H9 (cell line): Measurements from ENCODE around the gene FUT9. TPM values are rescaled to one million over a fixed set of nuclear protein-coding genes. Genes with fewer than 3 reads are reported as not detected.

Source experiments
- DNase-seq: peaks from one replicate; pipeline ENCODE4 v3.0.0-alpha.2; 2017
- H2AFZ ChIP-seq: one replicate; pipeline ENCODE4 v1.6.1; 2013; ENCODE audit warnings: mild to moderate bottlenecking, low read length, control low read depth, moderate library complexity
- H2AK5ac ChIP-seq: 2 replicates; pipeline ENCODE4 v1.6.1; 2013; ENCODE audit warnings: low read length, control low read depth, mixed read lengths; ENCODE audit not compliant: insufficient read length
- H2BK120ac ChIP-seq: one replicate; pipeline ENCODE4 v1.6.1; 2013; ENCODE audit warnings: low read depth, mild to moderate bottlenecking, low read length, control low read depth, inconsistent platforms; ENCODE audit not compliant: poor library complexity, severe bottlenecking
- H2BK12ac ChIP-seq: 2 replicates; pipeline ENCODE4 v1.6.1; 2013; ENCODE audit warnings: low read length, control low read depth, mixed read lengths, low read depth; ENCODE audit not compliant: insufficient read length
- H2BK15ac ChIP-seq: 2 replicates; pipeline ENCODE4 v1.6.1; 2013; ENCODE audit warnings: low read depth, low read length, control low read depth
- H2BK20ac ChIP-seq: one replicate; pipeline ENCODE4 v1.6.1; 2013; ENCODE audit warnings: low read depth, mild to moderate bottlenecking, low read length, control low read depth, inconsistent platforms; ENCODE audit not compliant: poor library complexity, severe bottlenecking
- H2BK5ac ChIP-seq: 2 replicates; pipeline ENCODE4 v1.6.1; 2013; ENCODE audit warnings: low read length, control low read depth, mixed read lengths; ENCODE audit not compliant: insufficient read length
- H3K14ac ChIP-seq: 2 replicates; pipeline ENCODE4 v1.6.1; 2013; ENCODE audit warnings: low read length, control low read depth; ENCODE audit not compliant: insufficient read depth
- H3K18ac ChIP-seq: 2 replicates; pipeline ENCODE4 v1.6.1; 2013; ENCODE audit warnings: low read depth, mild to moderate bottlenecking, mixed read lengths, low read length, control low read depth; ENCODE audit not compliant: insufficient read length
- H3K23ac ChIP-seq: 2 replicates; pipeline ENCODE4 v1.6.1; 2013; ENCODE audit warnings: low read length, control low read depth, mixed read lengths, low read depth; ENCODE audit not compliant: insufficient read length
- H3K23me2 ChIP-seq: 2 replicates; pipeline ENCODE4 v1.6.1; 2013; ENCODE audit warnings: low read depth, mild to moderate bottlenecking, mixed read lengths, low read length, control low read depth; ENCODE audit not compliant: insufficient read length, poor library complexity, severe bottlenecking
- H3K27ac ChIP-seq: 2 replicates; pipeline ENCODE4 v1.5.1; 2013; ENCODE audit warnings: low read length, control low read depth, mixed read lengths, low read depth; ENCODE audit not compliant: insufficient read length
- H3K27me3 ChIP-seq: 2 replicates; pipeline ENCODE4 v1.6.1; 2013; ENCODE audit warnings: low read length, control low read depth, inconsistent platforms; ENCODE audit not compliant: insufficient read depth
- H3K4ac ChIP-seq: 2 replicates; pipeline ENCODE4 v1.6.1; 2013; ENCODE audit warnings: low read depth, mild to moderate bottlenecking, control low read depth, inconsistent platforms, low read length, moderate library complexity
- H3K4me1 ChIP-seq: 2 replicates; pipeline ENCODE4 v1.6.1; 2013; ENCODE audit warnings: low read length, control low read depth, inconsistent platforms; ENCODE audit not compliant: insufficient read depth
- H3K4me2 ChIP-seq: 2 replicates; pipeline ENCODE4 v1.6.1; 2013; ENCODE audit warnings: low read length, control low read depth, mixed read lengths; ENCODE audit not compliant: insufficient read length, insufficient read depth
- H3K56ac ChIP-seq: 2 replicates; pipeline ENCODE4 v1.6.1; 2013; ENCODE audit warnings: low read depth, mild to moderate bottlenecking, mixed read lengths, low read length, control low read depth; ENCODE audit not compliant: insufficient read length
- H3K79me1 ChIP-seq: 2 replicates; pipeline ENCODE4 v1.6.1; 2013; ENCODE audit warnings: low read depth, mild to moderate bottlenecking, moderate library complexity, low read length, control low read depth, inconsistent platforms; ENCODE audit not compliant: insufficient read depth, poor library complexity, severe bottlenecking
- H3K79me2 ChIP-seq: 2 replicates; pipeline ENCODE4 v1.6.1; 2013; ENCODE audit warnings: low read length, control low read depth, inconsistent platforms; ENCODE audit not compliant: insufficient read depth
- H3K9ac ChIP-seq: 2 replicates; pipeline ENCODE4 v1.6.1; 2013; ENCODE audit warnings: low read length, control low read depth, mixed read lengths; ENCODE audit not compliant: insufficient read length; ENCODE audit errors: extremely low read depth
- H3K9me3 ChIP-seq: one replicate; pipeline ENCODE4 v1.6.1; 2013; ENCODE audit warnings: low read depth, low read length, inconsistent platforms; ENCODE audit not compliant: control insufficient read depth
- H3T11ph ChIP-seq: one replicate; pipeline ENCODE4 v1.6.1; 2013; ENCODE audit warnings: mild to moderate bottlenecking, low read length, control low read depth, inconsistent platforms
- H4K20me1 ChIP-seq: one replicate; pipeline ENCODE4 v1.6.1; 2013; ENCODE audit not compliant: control insufficient read depth, insufficient read length, insufficient read depth
- H4K5ac ChIP-seq: 2 replicates; pipeline ENCODE4 v1.6.1; 2013; ENCODE audit warnings: low read depth, mild to moderate bottlenecking, mixed read lengths, low read length, control low read depth; ENCODE audit not compliant: insufficient read length
- H4K8ac ChIP-seq: replicated peaks from 2 replicates; pipeline ENCODE4 v1.6.1; 2013; ENCODE audit warnings: low read length, control low read depth, mixed read lengths, low read depth; ENCODE audit not compliant: insufficient read length
- H4K91ac ChIP-seq: 2 replicates; pipeline ENCODE4 v1.6.1; 2013; ENCODE audit warnings: low read depth, mild to moderate bottlenecking, moderate library complexity, mixed read lengths, low read length, control low read depth; ENCODE audit not compliant: insufficient read length
- H3K27ac Mint-ChIP-seq, 3 experiments: 2 replicates in 2 of 3; 3 replicates in 1 of 3; pipeline ENCODE4 v1.8.0; 2020 to 2021; ENCODE audit warnings: mixed read lengths in 3 of 3, mild to moderate bottlenecking in 1 of 3, moderate library complexity in 1 of 3
- H3K27me3 Mint-ChIP-seq: 2 replicates; pipeline ENCODE4 v1.8.0; 2021; ENCODE audit warnings: low read depth, mild to moderate bottlenecking, moderate library complexity, mixed read lengths
- H3K36me3 Mint-ChIP-seq, 3 experiments: 2 replicates in 2 of 3; 3 replicates in 1 of 3; pipeline ENCODE4 v1.8.0; 2020 to 2021; ENCODE audit warnings: low read depth in 3 of 3, mixed read lengths in 3 of 3; ENCODE audit not compliant: insufficient read depth in 1 of 3
- H3K4me1 Mint-ChIP-seq, 2 experiments: 2 replicates each; pipeline ENCODE4 v1.8.0; 2020; ENCODE audit warnings: mixed read lengths in 2 of 2
- H3K4me3 Mint-ChIP-seq, 2 experiments: 2 replicates in 1 of 2; 3 replicates in 1 of 2; pipeline ENCODE4 v1.8.0; 2020 to 2021; ENCODE audit warnings: mild to moderate bottlenecking in 2 of 2, mixed read lengths in 2 of 2, moderate library complexity in 1 of 2
- H3K9me3 Mint-ChIP-seq, 2 experiments: 2 replicates in 1 of 2; 3 replicates in 1 of 2; pipeline ENCODE4 v1.8.0; 2020; ENCODE audit warnings: mild to moderate bottlenecking in 2 of 2, mixed read lengths in 2 of 2, moderate library complexity in 1 of 2
- WGBS: extraction: QIAGEN DNeasy Blood & Tissue Kit; methylation state at CpG from one replicate; pipeline ENCODE4 v1.1.7; 2013; ENCODE audit warnings: missing lambda C conversion rate, low lambda C conversion rate, mixed read lengths; ENCODE audit not compliant: insufficient read length; ENCODE audit errors: extremely low coverage; 5-methylcytosine and 5-hydroxymethylcytosine counted together
- total RNA-seq: library from RNA; stranded (reverse); gene quantifications from 2 replicates; pipeline ENCODE4 v1.2.1, GENCODE V29; 2021
- TF ChIP-seq, protein P1 (sequence below): fragments of 200-600 bp; sonication (generic); conservative IDR thresholded peaks from 3 replicates; pipeline ENCODE4 v1.8.0; 2021; ENCODE audit warnings: antibody characterized with exemption, mild to moderate bottlenecking

The FUT9 gene
- total RNA-seq, 1 experiment from 2014 or later, result 1.6 TPM

DNA sequence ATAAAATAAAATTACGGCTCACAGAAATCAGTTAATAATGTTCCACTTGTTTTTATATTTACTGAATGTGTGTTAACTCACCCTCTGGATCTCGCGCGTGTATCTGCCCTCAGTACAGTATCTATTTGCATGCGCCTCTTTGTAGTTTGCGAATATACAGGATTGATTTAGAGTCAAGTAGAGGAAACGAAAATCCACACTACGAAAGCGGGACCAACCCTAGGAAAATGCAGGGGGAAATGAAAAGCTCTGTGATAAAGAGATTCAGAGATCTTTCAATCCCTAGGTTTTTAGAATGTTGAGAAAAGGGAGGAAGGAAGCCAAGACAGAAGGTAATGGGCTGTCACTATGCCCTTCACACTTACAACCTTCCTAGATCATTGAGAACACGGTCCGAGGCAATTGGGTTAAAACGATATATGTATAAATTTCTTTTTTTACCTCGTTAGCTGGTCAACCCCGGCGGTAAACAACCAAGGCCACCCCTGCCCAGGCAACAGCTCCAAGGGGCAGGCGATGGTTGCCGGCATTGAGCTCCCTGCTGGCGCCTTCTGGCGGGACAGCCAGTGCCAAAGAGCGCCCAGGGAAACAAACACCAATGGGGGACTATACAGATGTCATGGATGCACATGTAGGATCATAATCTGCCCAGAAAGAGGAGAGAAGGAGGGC, 792 bp upstream of the FUT9 start:
- H4K91ac ChIP-seq, result no peak overlapping the region
- TF ChIP-seq, protein P1, sequence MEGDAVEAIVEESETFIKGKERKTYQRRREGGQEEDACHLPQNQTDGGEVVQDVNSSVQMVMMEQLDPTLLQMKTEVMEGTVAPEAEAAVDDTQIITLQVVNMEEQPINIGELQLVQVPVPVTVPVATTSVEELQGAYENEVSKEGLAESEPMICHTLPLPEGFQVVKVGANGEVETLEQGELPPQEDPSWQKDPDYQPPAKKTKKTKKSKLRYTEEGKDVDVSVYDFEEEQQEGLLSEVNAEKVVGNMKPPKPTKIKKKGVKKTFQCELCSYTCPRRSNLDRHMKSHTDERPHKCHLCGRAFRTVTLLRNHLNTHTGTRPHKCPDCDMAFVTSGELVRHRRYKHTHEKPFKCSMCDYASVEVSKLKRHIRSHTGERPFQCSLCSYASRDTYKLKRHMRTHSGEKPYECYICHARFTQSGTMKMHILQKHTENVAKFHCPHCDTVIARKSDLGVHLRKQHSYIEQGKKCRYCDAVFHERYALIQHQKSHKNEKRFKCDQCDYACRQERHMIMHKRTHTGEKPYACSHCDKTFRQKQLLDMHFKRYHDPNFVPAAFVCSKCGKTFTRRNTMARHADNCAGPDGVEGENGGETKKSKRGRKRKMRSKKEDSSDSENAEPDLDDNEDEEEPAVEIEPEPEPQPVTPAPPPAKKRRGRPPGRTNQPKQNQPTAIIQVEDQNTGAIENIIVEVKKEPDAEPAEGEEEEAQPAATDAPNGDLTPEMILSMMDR, result peak; percentile 30; the same call in 2 of the 3 replicates
- no peak overlapping the region for H3K23ac ChIP-seq
- peak overlapping the region; percentile 79 for H2AFZ ChIP-seq
- H3K18ac ChIP-seq, result peak overlapping the region; percentile 1
- no peak overlapping the region for H2BK15ac ChIP-seq
- H3T11ph ChIP-seq, result no peak overlapping the region
- H4K5ac ChIP-seq, result no peak overlapping the region
- Mint-ChIP-seq H3K36me3 (no peaks in the 10 kb centered on the region), H3K27ac (peak overlapping the region; percentile 53 to 95 (median 62); a peak in 6 of 7 replicates), H3K9me3 (no peaks in the 10 kb centered on the region; a peak in 2 of 5 replicates), H3K4me1 (peaks cover 21 to 31% of the 10 kb centered on the region in 2 experiments), H3K4me3 (peak overlapping the region; percentile 77 to 88), H3K27me3 (peaks cover 33% of the 10 kb centered on the region)
- no peaks in the 10 kb centered on the region for H3K9me3 ChIP-seq
- H2BK120ac ChIP-seq, result no peak overlapping the region
- DNase-seq, result no peak
- no peaks in the 10 kb centered on the region; the same call in 1 of the 2 replicates for H3K4me1 ChIP-seq
- H2BK12ac ChIP-seq, result no peak overlapping the region
- H3K4me2 ChIP-seq, result peak overlapping the region; percentile 84
- H3K56ac ChIP-seq, result no peak overlapping the region
- no CpG with 5 or more reads among the region's 20 CpGs for WGBS
- H4K20me1 ChIP-seq, result no peaks in the 10 kb centered on the region
- H3K9ac ChIP-seq, result peak overlapping the region; percentile 23
- peak overlapping the region; percentile 3; the same call in 1 of the 2 replicates for H3K14ac ChIP-seq
- no peak overlapping the region for H4K8ac ChIP-seq
- no peaks in the 10 kb centered on the region; the same call in 1 of the 2 replicates for H3K27me3 ChIP-seq
- H3K4ac ChIP-seq, result no peak overlapping the region
- H3K79me2 ChIP-seq, result no peaks in the 10 kb centered on the region; the same call in 1 of the 2 replicates
- H2AK5ac ChIP-seq, result no peak overlapping the region
- peaks cover 12% of the 10 kb centered on the region for H3K23me2 ChIP-seq
- H3K27ac ChIP-seq, result no peak overlapping the region
- no peak overlapping the region for H2BK20ac ChIP-seq
- H2BK5ac ChIP-seq, result no peak overlapping the region
- H3K79me1 ChIP-seq, result no peaks in the 10 kb centered on the region
